NCI-H69 (cell line): ENCODE data around the gene GJB2.

Experiments used
- DNase-seq: peaks from one replicate; lab custom pipeline; 2025; lab: John Stamatoyannopoulos, UW

Gene GJB2

GRCh38 chr13:20192836-20193161 lies at the start of gene GJB2:
Gene GJB2, minus strand, starts transcription at chr13:20192938. Its CDS starts 3,357 bp downstream, at chr13:20189581.
- DNase-seq: peak; percentile 7

- no peak for DNase-seq
These were observed 48.9 kb upstream of the GJB2 start for GRCh38 chr13:20241593-20241992.

DNA sequence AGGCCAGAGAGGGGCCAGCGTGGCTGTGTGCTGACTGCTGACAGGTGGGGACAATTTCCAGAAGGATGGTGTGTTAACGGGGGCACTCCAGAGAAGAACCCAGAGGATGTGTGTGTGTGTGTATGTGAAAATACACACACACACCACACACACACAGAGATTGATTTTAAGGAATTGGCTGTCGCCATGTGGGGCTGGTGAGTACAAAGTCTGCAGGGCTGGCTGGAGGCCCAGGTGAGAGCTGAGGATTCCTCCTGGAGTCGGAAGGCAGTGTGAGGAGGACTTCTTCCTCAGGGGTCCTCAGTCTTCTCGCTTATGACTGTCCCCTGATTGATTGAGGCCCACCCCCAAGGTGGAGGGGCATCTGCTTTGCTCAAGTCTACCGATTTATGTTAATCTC lies 47.0 kb upstream of the GJB2 start:
- no peak for DNase-seq

GRCh38 chr13:20232556-20233277 lies 40.0 kb upstream of the GJB2 start:
- no peak for DNase-seq

DNA sequence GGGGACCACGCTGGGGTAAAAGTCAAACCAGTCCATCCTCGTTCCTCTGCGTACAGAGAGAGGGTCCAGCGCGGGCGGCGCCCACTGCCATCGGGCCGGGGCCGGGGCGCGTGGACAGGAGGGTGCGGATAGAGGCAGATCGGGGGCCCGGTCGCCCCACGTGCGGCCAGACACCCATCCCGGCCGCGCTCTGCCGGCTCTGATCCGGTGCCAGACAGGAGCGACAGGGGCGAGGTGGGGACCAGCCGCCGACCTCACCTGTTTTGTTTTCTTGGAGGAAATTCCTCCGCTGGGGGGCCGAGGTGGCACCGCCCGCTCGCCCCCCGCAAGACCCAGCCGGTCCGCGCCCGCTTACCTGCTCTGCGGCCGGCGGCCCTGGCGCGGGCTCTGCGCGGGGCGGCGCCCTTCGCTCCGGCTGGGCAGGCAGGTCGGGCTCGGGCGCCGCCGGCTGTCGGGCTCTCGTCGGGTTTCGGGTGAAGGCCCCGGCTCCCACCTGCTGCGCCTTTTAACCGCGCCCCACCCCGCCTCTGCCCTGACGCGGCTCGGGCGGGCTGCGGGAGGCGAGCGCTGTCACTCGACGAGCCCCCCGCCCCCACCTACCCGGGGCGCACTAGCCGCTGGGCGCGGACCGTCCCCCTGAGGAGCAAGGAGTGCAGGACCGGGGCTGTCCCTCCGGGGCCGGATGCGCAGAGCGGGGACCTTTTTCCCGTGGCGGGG lies 39.3 kb upstream of the GJB2 start, which contains the start of gene GJB6:
Gene GJB6 (minus strand): TSS at position 481 of the 717 bp plus-strand sequence. CDS start 8,839 bp downstream, outside the sequence.
- peak; percentile 4 for DNase-seq

- DNase-seq: no peak
These were observed 38.4 kb upstream of the GJB2 start for GRCh38 chr13:20230913-20231838.

GRCh38 chr13:20227730-20228129 lies 35.0 kb upstream of the GJB2 start:
- no peak for DNase-seq

GRCh38 chr13:20227288-20227687 lies 34.5 kb upstream of the GJB2 start:
- no peak for DNase-seq

DNA sequence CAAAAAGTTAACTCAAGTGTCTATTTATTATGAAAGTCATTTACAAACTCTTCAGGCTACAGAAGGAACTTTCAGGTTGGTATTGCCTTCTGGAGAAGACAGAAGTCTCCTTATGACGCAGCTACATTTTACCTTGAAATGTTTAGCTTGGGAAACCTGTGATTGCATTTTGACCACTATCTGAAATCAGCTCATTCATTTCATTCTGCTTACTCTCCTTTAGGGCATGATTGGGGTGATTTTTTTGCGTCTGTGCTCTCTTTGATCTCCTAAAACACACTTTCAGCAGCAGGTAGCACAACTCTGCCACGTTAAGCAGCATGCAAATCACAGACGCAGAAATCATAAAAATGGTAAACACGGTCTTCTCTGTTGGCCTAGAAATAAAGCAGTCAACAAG lies 29.8 kb upstream of the GJB2 start:
- DNase-seq: no peak

- DNase-seq: no peak
These were observed 29.0 kb upstream of the GJB2 start for GRCh38 chr13:20221772-20222171.

- no peak for DNase-seq
These were observed 26.8 kb upstream of the GJB2 start for GRCh38 chr13:20219577-20219976.

GRCh38 chr13:20217168-20217567 lies 24.4 kb upstream of the GJB2 start:
- DNase-seq: no peak

- DNase-seq: no peak
These were observed 17.2 kb upstream of the GJB2 start for GRCh38 chr13:20209948-20210347.

GRCh38 chr13:20206698-20207235 lies 14.0 kb upstream of the GJB2 start:
- no peak for DNase-seq

GRCh38 chr13:20206065-20206697 lies 13.4 kb upstream of the GJB2 start:
- DNase-seq: no peak

GRCh38 chr13:20198781-20199180 lies 6.0 kb upstream of the GJB2 start:
- no peak for DNase-seq

DNA sequence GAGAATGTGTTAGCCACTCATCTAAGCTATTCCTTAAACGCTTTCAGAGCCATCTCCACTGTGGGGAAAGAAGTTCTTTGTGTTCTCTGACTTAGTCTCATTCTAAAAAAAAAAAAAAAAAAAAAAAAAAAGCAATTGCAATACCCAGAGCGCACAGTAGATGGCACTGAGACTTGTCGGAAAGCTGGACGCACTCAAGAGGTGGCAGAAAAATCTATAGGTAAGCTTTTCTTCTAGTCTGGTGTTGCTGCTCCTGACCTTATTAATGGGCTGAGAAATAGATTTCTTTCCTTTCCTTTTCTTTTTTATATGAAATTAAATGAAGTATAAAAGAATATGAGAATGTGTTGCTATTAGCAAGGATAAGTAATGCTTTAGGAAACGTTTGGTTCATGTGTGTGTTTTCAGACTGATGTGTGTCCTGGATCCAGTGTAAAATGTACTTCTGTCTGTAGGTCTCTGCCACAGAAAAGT lies 4.7 kb upstream of the GJB2 start:
- DNase-seq: peak; percentile 28

DNA sequence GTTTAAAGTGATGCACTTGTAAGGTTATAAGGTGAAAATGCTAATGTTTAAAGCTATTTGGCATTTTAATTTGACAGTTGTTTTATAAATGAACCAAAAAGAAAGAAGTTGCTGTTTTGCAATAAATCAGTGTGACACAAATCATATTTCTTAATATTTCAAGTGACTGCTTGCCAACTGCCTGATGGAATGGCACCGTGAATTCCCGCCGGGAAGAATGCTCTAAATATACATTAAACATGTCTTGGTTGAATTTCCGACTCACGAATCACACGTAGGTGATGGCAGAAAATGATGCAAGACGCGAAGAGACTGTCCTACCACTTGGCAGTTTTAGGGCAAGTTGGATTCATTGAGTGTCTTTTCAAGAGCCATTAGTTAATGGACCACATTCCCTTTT lies 3.1 kb upstream of the GJB2 start:
- no peak for DNase-seq

DNA sequence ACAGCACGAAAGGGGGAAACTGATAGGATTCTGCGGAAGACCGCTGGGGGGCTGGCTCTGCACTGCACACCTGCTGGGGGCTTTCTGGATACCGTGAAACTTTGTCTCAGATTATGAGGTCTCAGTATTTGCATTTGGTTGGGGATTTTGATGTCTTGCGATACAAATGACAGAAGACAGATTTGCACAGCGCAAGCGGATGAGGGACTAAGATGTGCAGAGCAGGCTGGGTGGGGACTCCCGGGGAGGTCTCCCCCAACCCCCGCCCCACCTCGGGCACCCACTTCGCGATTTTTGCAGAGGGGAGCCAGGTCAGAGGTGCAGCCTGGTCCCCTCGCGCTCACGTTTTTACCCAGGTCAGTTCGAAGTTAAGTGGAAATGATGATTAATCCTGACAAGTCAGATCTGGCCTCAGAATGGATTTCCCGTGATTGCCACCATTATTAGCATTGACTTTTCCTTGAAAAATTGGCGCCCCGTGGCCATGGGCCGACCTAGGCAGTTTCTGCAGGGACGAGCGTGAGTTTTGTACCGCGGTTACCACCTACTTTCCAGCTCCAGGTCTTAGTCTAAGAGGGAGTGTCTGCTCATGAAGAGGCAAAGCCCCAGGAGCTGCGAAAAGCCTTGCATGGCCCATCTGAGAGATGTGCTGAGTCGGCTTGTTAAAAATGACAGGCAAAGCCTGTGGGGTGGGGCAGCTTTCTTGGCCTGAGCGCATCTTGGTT lies 1.3 kb upstream of the GJB2 start:
- DNase-seq: no peak

GRCh38 chr13:20193162-20193906 lies 596 bp upstream of the GJB2 start:
- no peak for DNase-seq
